Iris pigment epithelial cell (primary cell): ENCODE results near the gene B4GAT1.

Experiments
- DNase-seq: peaks from one replicate; pipeline ENCODE4 v3.0.0-alpha.2; 2011; ENCODE audit warnings: low read depth

B4GAT1 gene

GRCh38 chr11:66302656-66303055 lies 44.8 kb downstream of the B4GAT1 start:
- no peak for DNase-seq

- DNase-seq = no peak
Observed at GRCh38 chr11:66299186-66299585, 48.2 kb downstream of the B4GAT1 start.

DNA sequence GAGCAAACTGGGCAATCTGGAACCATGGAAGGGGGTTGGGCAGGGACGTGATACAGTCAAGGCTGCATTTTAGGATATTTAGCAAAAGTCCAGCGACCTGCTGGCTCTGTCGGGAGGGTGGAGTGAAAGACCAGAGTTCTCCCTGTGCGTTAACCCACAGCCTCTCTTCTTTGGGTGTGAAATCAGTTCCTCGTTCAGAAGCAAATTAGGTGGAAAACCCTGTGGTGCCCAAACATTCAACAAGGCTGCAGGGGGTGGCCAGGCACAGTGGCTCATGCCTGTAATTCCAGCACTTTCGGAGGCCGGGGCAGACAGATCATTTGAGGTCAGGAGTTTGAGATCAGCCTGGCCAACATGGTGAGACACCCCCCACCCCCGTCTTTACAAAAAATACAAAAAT lies 49.8 kb downstream of the B4GAT1 start:
- no peak for DNase-seq
